IPS-NIHi11 (cell line): ENCODE data around the gene MN1.

ENCODE experiments used
- DNase-seq: peaks from one replicate; pipeline ENCODE4 v3.0.0; 2012; ENCODE audit warnings: mixed read lengths, low spot score

MN1 gene

DNA sequence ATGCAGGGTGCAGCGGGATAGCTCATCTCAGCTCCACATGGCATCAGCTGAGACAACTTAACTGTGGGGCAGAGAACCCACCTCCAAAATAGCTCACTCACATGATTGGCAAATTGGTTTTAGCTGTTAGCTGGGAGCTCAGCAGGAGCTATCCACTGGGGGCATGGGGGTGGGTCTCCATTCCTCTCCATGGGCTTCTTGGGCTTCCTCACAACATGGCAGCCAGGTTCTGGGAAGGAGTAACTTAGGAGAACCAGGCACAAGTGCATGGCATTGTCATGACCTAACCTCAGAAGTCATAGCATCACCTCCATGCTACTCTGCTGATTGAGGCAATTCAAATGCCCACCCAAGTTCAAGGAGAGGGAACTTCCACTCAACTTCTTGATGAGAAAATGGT is 85.5 kb downstream of the MN1 start:
- DNase-seq = no peak

DNA sequence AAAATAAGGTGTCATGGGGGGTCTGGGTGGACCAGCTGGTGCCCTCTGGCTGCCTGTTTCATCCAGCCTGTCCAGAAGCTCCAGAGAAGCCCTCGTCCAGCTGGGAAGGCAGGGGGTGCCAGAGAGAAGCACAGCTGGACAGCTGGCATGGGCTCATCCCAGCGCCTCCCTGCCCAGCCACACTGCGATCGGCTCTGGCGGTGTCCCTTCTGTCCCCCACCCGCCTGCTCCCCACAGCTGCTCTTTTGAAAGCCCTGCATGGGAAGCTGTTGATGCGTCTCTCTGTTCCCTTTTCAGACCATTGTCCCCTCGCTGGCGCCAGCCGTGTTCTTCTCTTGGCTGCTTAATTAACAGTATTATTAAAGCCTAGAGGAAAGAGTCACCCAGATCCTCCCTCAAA is 86.5 kb downstream of the MN1 start:
- no peak for DNase-seq

GRCh38 chr22:27714068-27714467 is 87.5 kb downstream of the MN1 start:
- DNase-seq = no peak

GRCh38 chr22:27713461-27713860 is 88.1 kb downstream of the MN1 start:
- no peak for DNase-seq

- no peak for DNase-seq
Observed at GRCh38 chr22:27711756-27712155, 89.8 kb downstream of the MN1 start.

DNA sequence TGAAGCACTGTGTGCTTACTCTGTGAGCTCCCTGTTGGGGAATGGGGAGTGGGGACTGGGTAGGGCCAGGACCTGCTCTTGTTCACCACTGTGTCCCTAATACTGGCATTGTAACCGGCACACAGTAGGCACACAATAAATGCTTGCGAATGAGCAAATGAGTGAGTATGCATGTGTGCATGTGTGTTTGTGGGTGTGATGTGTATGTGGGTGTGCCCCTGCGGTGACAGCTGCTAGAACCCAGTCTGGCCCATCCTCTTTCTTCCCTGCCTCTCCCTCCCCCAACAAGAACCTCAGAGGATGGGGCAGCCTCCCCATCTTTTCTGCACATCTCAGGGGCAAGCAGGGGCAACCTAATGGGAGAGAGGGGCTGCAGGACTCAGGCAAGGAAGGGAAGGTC is 90.5 kb downstream of the MN1 start:
- no peak for DNase-seq

DNA sequence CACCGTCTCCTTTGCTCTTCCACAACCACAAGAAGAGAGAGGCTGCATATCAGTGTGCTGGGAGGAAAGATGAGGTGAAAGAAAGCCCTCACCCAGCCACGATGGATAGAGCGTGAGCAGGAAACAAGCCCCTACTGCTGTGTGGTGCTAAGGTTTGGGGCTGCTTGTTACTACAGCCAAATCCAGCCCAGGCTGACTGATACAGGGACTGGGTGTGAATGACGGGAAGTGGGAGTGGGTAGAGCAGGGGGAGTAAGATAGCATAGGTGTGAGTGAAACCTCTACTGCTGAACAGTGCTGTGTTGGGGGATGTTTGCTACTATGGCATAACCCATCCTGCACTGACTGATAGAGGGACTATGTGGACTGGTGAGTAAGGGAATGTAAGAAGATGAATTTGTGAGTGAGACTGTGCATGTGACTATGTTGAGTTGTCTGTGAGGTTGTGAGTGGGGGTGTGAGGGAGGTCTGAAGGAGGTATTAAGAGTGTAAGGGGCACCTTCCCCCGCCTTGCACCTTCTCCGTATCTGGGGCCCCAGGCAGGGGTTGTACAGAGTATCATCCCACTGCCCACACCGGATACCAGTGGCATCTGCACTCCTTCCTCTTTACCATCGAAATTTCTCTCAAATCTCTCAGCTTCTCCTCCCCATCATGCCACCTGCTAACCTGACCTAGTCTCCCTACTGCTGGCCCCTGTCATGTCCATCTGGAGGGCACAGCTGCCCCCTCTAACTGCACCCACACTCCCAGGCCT is 91.5 kb downstream of the MN1 start:
- no peak for DNase-seq

DNA sequence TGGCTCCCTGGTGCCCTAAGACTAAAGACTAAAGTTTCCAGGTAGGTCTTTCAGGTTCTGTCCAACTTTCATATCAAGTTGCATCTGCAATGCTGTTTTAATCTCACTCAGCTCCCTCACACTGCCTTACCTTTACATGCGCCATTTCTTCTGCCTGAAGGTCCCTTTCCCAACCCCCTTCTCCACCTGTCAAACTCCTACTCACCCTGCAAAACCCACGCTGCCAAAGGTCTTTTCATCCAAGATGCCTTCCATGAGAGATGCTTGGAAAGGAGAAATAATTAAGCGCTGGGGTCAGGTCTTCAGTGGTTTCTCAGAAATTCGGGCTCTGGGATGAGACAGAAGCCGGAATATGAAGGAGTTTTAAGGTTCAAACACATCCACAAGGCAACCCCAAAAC is 95.1 kb downstream of the MN1 start:
- no peak for DNase-seq

- DNase-seq = no peak
Observed at GRCh38 chr22:27705408-27706080, 96.0 kb downstream of the MN1 start.

DNA sequence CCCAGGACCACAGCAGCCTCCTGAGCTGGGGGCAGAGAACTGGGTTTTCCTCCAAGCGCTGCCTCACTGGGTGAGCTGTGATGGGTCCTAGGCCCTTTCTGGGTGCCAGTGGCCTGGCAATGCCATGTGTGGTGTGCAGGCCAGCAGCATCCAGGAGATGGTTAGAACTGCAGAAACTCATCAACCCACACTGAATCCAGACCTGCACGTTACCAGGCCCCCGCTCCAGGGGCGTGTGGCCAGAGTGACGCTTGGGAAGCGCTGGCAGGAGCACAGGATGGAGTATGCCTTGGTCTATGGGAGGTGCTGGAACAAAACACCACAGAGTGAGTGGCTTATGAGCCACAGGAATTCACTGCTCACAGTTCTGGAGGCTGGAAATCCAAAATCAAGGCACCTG is 97.0 kb downstream of the MN1 start:
- DNase-seq = no peak

GRCh38 chr22:27699383-27700019 is 102.1 kb downstream of the MN1 start:
- DNase-seq = no peak

- DNase-seq = no peak
Observed at GRCh38 chr22:27698813-27699212, 102.7 kb downstream of the MN1 start.
